ENCODE data around the gene CACNB2. TPM values are rescaled to one million over a fixed set of nuclear protein-coding genes. Genes with fewer than 3 reads are reported as not detected.

CACNB2 gene
- total RNA-seq, 1 donor from 2014 or later = 55.9 TPM

DNA sequence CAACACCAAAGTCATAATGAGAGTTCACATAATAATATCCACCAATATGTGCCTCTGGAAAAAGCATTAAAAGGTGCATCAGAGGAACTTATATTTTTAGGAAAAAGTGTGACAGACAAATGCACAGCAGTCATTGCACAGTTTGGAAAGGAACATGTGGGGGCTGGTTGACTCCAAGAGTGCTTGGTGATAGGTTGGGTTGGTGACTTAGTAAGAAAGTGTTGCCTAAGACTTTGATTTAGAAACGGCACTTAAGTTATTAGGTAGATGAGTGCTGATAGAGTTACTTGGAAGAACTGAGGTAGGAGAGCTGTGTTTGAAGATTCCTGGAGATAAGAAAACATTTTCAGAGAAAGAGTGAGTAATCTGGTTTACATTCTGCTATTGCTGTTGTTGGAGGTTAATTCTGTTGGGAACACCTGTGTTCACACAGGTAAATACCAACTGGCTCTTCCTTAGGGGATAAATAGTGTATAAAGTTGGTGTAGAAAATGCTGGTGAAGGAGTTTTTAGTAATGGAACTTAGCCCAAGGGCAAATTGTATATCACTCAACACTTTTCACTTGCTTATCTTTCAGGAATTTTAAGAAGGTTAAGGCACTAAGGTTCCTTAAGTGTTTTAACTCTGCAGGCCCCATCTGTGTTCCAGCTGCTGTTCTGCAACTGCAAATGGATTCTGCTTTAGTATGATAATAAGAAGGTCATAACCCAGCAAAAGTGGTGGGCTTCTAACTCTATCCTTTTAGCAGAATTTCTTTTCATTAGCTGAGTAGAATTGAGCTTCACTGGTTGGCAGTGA lies 315.1 kb downstream of the CACNB2 start:
- intact Hi-C loops (cut with micrococcal nuclease) = no loop called here
- peak; percentile 60 for ATAC-seq
- DNase-seq = no peak

DNA sequence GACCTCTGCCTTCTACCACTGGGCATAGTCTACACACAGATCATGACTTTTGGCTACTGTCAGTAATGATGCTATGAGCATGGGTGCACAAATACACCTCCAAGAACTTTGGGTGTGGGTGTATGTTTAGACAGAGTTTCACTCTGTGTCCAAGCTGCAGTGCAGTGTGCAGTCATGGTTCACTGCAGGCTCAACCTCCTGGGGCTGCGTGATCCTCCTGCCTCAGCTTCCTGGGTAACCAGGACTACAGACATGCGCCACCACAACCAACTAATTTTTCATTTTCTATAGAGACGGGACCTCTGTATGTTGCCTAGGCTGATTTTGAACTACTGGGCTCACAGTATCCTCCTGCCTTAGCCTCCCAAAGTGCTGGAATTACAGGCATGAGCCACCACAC lies 316.8 kb downstream of the CACNB2 start:
- intact Hi-C loops (cut with micrococcal nuclease) = no loop called here
- no peak for DNase-seq
- no peak for ATAC-seq

DNA sequence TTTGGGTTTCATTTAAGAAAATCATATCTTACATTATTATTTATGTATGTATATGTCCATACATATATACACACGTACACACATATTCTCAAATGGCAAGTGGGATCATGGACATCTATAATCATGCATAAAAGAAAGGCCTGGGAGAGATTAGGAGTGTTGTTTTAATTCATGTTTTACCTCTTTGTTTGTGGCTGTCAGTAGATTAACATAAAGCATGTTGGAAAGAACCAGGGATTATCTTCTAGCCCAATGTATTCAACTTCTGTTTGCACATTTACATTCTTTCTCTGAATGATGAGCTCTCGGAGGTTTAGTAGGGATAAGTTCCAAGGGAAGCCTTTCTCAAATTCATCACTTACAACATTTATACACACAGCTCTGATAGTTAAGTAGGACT lies 319.8 kb downstream of the CACNB2 start:
- intact Hi-C loops (cut with micrococcal nuclease) = no loop called here

DNA sequence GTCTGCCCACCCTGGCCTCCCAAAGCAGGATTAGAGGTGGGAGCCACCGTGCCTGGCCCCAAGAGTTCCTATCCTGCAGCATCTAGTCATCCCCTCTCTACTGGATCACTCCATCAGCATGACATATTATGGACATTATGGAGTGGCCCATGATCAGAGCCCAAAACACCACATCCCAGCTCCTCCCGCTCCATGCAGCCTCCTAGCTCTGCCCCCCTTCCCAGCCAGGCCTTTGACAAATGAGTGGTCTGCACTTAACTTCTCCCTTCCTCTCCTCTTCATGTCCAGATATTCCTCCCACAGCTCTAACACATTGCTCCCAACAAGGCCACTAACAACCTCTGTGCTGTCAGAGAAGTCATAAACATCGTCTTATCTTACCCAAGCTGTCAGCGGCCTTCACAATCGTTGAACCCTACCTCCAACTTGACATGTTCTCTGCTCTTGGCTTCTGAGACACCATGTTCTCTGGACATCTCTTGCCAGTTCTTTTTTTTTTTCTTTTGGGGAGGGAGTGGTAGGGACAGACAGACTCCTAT lies 323.5 kb downstream of the CACNB2 start:
- peak; percentile 88 for ATAC-seq
- intact Hi-C loops (cut with micrococcal nuclease) = no loop called here
- peak; percentile 56 for DNase-seq

More for the DNA sequence above, 319.8 kb downstream of the CACNB2 start:
- ATAC-seq = no peak
- no peak for DNase-seq

DNA sequence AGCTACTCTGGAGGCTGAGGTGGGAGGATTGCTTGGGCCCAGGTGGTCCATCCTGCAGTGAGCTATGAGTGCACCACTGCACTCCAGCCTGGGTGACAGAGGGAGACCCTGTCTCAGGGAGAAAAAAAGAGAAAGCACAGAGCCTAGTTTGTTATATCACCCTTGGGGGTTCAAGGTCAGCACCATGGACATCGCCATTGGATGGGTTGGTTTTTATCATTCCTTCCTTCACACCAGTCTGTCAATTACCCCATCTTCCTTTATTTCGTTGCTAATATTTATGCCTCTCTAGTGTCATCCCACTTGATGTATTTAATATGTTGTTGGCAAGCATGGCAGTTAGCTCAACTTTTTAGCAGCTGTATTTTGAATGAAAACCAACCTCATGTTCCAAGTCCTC lies 328.9 kb downstream of the CACNB2 start:
- ATAC-seq (no peak), DNase-seq (no peak)
- intact Hi-C loops (cut with micrococcal nuclease) = no loop called here

DNA sequence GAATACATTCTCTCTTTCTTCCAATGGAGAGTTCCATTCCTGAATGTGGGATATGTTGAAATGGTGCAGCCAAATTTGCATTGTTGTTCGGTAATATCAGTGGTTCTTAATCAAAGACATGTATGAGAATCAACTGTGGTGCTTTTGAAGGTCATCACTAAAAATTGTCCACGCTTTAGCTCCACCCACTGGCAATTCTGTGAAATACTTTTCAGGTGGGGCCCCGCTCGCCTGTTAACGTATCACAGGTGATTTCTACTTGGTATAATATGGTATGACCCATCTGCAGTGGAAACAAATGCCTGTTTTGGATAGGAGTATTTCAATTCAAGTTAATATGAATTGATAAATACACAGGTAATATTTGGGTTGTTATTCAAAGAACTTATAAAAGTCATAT lies 332.8 kb downstream of the CACNB2 start:
- peak; percentile 38 for DNase-seq
- peak; percentile 53 for ATAC-seq
- intact Hi-C loops (cut with micrococcal nuclease) = no loop called here

DNA sequence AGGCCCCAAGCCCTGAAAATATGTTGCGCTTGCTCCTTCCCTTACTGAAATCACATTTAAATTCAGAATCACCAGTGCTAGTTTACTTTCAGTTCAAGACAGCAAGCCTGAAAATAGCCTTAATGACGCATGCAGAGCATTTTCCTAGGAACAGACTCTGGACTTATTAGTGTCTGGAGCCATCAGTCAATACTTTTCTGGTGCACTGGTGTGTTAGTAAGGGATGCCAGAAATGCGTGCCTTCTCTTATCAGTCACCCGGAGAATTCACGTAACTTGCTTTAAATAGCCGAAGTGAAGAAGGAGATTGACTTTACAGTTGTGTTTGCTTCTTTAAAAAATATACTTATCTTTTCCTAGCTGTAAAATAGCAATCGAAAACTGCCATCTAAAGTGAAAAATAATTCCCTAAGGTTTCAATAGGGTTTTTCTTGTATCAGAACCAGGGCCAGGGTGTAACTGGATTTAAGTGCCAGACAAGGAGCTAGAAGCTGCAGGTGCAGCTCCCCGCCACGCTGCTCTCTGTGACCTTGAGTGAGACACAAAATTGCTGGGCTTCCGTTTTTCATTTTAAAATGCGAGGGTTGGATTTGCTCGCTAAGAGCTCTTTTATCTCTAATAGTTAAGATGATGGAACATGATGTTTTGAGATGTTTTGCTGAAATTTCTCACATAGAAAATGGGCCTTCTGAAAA lies 333.3 kb downstream of the CACNB2 start:
- peak; percentile 39 for DNase-seq
- peak; percentile 93 for ATAC-seq
- intact Hi-C loops (cut with micrococcal nuclease) = no loop called here

DNA sequence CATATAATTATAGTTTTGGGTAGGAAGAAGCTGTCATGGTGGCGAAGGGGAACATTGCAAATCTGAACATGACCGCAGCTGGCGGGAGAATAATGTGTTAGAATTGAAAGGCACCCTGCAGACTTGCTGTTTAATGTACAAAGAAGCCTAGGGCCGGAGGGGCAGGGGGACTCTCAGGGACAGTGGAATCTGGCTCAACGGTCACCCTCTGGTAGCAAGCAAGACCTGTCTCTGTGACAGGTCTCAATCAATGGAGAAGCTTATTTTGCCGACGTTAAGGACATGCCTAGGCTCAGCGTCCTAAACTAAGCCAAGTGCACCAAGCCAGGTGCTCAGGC lies 333.9 kb downstream of the CACNB2 start:
- intact Hi-C loops (cut with micrococcal nuclease) = no loop called here
- DNase-seq (no peak), ATAC-seq (peak; percentile 10)

DNA sequence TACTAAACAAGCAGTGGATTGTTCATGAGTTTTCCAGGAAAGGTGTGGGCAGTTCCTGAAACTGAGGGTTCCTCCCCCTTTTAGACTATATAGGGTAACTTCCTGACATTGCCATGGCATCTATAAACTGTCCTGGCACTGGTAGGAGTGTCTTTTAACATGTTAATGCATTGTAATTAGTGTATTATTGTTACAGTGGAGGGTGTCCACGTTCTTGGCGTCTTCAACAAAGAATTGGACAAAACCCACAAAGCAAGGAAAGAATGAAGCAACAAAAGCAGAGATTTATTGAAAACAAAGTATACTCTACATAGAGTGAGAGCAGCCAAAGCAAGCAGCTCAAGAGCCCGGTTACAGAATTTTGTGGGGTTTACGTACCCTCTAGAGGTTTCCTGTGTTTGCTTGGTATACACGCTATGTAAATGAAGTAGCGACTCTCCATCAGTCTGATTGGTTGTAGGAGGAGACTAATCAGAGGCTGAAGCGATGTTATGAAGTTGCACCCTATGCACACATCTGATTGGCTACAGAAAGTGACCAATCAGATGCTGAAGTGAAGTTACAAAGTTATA lies 335.9 kb downstream of the CACNB2 start:
- ATAC-seq (no peak), DNase-seq (no peak)
- intact Hi-C loops (cut with micrococcal nuclease) = no loop called here

DNA sequence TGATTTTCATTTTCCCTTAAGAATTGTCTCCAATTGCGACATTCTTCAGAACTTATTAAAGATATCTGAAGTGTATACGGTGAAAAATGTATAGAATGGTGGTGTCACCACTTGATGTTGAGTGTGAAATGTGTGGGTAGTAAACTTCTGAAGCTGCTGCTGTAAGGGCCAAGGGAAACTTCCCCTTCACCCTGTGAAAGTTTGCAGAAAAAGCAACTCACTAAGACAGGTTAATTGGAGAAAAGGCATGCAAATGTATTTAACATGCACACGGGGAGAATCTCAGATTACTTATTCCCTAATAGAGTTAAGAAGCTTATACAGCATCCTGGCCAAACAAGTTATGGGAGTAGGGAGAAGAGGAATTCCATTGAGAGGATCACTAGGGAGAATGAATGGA lies 338.1 kb downstream of the CACNB2 start:
- ATAC-seq (no peak), DNase-seq (no peak)
- intact Hi-C loops (cut with micrococcal nuclease) = no loop called here

DNA sequence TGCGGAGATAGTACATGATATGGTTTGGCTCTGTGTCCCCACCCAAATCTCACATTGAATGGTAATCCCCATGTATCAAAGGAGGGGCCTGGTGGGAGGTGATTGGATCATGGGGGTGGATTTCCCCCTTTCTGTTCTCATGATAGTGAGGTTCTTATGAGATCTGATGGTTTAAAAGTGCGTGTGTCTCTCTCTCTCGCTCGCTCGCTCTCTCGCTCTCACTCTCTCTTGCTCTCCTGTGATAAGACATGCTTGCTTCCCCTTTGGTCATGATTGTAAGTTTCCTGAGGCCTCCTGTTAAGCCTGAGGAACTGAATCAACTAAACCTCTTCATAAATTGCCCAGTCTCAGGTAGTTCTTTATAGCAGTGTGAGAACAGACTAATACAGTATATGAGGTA lies 339.3 kb downstream of the CACNB2 start:
- intact Hi-C loops (cut with micrococcal nuclease) = no loop called here
- DNase-seq = no peak
- no peak for ATAC-seq

DNA sequence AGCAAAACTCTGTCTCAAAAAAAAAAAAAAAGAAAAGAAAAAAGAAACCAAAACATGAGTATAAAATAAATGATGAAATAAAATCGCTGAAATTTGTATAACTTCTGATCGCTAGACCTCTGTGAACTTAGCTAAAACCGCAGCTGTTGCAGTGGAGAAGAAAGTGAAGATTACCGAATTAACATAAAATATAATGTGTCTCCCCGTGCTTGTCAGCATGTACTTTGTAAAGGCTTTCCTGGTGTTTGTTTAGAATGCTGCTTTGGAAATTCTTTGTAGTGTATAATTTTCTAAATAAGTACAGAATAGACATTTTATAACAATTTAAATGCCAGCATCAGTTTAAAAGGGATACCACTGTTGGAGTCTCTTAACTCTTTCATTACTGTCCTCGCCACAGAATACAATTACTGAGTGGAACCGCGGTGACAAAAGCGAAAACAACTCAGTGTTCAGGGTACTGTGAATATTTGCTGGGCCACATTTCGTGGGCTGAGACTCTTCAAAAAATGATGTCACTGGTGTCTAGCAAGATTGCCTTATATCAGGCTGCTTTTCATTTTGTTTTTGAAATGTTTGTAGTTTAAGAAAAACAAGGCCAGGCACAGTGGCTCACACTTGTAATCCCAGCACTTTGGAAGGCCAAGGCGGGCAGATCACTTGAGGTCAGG lies 343.4 kb downstream of the CACNB2 start:
- ATAC-seq = no peak
- intact Hi-C loops (cut with micrococcal nuclease) = no loop called here
- DNase-seq = no peak

DNA sequence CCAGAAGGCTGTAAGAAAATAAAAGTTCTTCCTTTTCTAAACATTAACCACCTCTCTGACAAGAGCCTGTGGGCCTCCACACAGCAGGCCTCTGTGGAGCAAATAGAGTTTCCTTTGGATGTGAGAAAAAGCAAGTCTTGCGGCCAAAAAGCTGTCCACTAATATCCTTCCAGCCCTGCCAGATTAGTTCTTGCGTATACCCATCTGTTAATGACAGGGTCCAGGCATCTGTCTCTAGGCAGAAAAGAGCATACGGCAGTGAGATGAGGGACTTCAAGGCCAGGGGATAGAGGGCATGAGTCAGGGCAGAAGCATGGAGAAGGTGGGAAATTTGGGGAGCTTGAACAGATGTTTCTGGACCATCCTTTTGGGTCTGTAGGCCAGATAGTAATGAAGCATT lies 346.2 kb downstream of the CACNB2 start:
- no peak for DNase-seq
- ATAC-seq = peak; percentile 78
- intact Hi-C loops (cut with micrococcal nuclease) = no loop called here

DNA sequence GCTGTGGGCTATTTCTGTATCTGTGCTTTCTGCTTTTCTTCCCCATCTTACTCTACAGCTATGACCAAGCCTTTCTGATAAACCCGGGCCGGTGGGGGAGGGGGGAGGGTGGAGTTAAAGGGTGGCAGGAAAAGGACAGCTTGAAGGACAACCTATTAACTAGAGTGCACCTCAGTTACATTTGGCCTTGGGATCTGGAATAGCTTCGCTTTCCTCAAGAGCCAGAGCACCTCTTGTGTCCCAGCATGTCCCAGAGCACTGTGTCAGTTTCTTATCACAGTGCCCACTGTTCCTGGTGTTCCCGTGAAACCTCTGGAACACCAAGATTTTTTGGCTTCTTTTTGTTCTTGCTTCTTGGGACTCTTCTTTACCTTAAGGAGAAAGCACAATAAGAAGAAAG lies 350.5 kb downstream of the CACNB2 start:
- intact Hi-C loops (cut with micrococcal nuclease) = no loop called here
- peak; percentile 59 for ATAC-seq
- no peak for DNase-seq

DNA sequence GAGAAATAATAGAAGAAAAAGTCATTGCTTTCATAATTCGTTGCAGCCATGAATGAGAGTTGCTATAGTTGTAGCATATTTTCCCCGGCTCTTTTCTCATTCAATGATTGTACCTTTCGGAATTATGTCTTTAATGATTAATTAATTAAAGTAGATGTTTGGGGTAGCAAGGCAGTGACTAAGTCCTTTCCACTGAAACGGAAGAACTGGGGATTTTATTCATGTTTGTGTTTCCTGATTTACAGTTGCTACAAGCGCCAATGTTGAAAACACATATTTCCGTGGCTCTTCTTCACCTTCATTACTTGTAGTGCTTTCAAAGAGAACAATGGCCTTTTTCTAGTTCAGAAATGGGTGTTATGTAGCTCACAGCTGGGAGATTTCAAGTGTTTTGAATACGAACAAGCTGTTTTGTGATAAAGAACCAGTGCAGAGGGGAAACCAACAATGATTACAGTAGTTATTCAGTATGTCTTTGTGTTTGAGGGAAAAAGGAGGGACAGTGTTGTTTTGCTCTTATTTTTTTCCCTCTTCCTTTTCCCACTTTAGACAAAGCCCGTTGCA lies 357.7 kb downstream of the CACNB2 start:
- intact Hi-C loops (cut with micrococcal nuclease) = no loop called here
- DNase-seq (no peak), ATAC-seq (no peak)

DNA sequence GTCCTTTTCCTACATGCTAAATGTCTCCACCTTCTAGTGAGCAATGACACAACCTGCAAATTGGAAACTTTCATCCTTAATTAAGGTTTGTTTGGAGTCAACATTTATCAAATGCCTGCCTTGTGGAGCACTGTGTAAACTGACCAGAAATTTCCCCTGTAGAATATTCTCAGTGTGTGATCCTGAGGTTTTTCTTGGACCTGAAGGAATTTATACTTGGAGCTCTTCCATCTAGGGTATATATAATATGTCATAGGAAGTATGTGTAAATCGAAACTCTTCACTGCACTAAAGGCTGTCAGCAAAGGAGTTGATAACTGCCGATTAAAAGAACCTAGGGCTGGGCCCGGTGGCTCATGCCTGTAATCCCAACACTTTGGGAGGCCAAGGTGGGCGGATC lies 358.8 kb downstream of the CACNB2 start:
- DNase-seq (no peak), ATAC-seq (no peak)
- intact Hi-C loops (cut with micrococcal nuclease) = no loop called here

DNA sequence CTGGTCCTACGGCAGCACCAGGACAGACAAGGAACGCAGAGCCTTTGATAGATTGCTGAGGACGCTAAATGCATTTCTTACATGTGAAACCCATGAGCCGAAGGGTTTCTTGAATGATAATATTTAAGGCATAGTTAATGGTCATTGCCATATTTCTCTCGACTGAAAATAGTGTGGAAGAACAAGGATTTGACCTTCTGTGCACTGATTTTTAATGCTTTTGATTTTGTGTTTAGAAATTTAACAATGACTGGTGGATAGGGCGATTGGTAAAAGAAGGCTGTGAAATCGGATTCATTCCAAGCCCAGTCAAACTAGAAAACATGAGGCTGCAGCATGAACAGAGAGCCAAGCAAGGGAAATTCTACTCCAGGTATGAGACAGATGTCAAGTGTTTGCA lies 360.4 kb downstream of the CACNB2 start:
- ATAC-seq (no peak), DNase-seq (no peak)
- intact Hi-C loops (cut with micrococcal nuclease) = no loop called here

DNA sequence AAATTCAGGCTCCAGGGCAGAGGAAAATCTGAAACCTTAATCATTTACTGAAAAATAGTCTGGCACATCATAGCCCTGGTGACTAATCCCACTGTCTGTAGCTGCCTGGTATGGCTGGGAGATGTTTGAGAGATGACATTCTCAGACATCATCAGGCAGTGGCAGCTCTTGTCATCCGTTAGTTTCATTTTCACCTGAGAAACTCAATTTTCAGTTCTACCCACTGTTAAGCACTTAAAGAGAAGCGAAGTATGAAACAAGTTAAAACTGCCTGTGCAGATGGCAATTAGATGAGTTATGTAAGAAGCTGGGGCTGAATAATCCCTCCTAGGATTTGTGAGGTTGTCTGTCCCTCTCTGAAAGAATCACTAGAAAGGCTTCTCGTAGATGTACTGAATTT lies 361.0 kb downstream of the CACNB2 start:
- intact Hi-C loops (cut with micrococcal nuclease) = no loop called here
- DNase-seq (no peak), ATAC-seq (no peak)

DNA sequence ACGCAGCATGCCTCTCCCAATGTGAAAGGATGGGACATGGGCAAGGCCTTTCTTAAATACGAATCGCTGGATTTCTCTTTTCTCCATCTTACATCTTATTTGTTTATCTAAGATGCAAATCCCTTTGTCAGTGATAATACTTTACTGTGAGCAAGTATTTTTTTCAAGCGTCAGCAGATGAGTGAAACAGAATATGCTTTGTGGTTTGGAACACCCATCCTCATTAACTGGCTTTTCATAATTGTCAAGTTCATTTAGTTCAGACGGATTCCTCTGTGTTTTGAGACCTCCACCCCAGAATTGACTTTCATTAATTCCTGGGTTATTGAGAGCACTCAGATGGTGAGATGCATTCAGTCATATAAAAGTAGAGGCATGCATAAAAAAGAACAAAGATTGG lies 361.4 kb downstream of the CACNB2 start:
- ATAC-seq (no peak), DNase-seq (no peak)
- intact Hi-C loops (cut with micrococcal nuclease) = no loop called here

DNA sequence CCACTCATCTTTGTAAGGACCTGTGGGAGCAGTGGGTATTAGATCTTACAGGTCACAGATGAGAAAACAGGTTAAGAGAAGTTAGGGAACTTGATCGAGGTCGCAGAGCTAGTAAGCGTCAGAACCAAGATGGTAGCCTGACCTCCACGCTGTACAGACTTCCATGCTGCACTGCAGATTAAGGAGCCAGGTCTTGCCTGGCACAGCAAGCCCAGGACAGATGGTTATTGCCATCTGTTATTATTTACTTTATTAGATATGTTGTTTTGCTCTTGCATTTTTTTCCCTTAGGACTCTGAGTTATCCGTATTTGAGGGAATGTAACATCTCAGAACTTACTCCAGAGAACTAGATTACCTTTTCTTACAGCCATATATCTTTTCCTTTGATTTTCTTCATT lies 363.9 kb downstream of the CACNB2 start:
- ATAC-seq = no peak

More for the DNA sequence above, 363.9 kb downstream of the CACNB2 start:
- intact Hi-C loops (cut with micrococcal nuclease) = no loop called here
- no peak for DNase-seq

Measured in left ventricle myocardium superior (tissue), 1 donor.